Sigmoid colon (tissue), 7 donors: ENCODE measurements around the gene SLC26A3. TPM values are rescaled to one million over a fixed set of nuclear protein-coding genes. Genes with fewer than 3 reads are reported as not detected.

Source experiments
- DNase-seq: peaks from one replicate; pipeline ENCODE4 v3.0.0-alpha.2; 2019
- H3K27ac ChIP-seq, 4 donors: fragments of 200-600 bp; sonication (generic); one replicate each; pipeline ENCODE4 v1.5.1; 2016 to 2019; ENCODE audit warnings: mild to moderate bottlenecking in 1 of 4
- H3K27me3 ChIP-seq, 3 donors: fragments of 200-600 bp; sonication (generic); one replicate each; pipeline ENCODE4 v1.5.1; 2019; ENCODE audit warnings: mild to moderate bottlenecking in 1 of 3
- H3K36me3 ChIP-seq, 4 donors: fragments of 200-600 bp; sonication (generic); one replicate each; pipeline ENCODE4 v1.5.1; 2016 to 2019
- H3K4me1 ChIP-seq, 4 donors: fragments of 200-600 bp; sonication (generic); one replicate each; pipeline ENCODE4 v1.5.1; 2017 to 2019
- H3K4me3 ChIP-seq, 4 donors: fragments of 200-600 bp; sonication (generic); one replicate each; pipeline ENCODE4 v1.5.1; 2017 to 2019; ENCODE audit warnings: mild to moderate bottlenecking in 2 of 4, moderate library complexity in 1 of 4
- H3K9me3 ChIP-seq, 4 donors: fragments of 200-600 bp in 3 of 4; sonication (generic) in 3 of 4; one replicate each; pipeline versions ENCODE4 v1.5.1 to v1.6.1; 2013 to 2019
- CTCF ChIP-seq, 4 experiments: fragments of 450-650 bp in 3 of 4; fragments of 200-600 bp in 1 of 4; IDR thresholded peaks; one replicate each; pipeline ENCODE4 v1.5.1; 2016 to 2019; ENCODE audit warnings: antibody characterized with exemption in 4 of 4, mild to moderate bottlenecking in 3 of 4, moderate library complexity in 2 of 4
- EP300 ChIP-seq, 4 donors: sonication (generic); formaldehyde crosslinking; IDR thresholded peaks; one replicate each; pipeline ENCODE4 v1.6.1; 2017; ENCODE audit warnings: antibody characterized with exemption in 4 of 4
- POLR2A ChIP-seq, 2 donors: fragments of 450-650 bp; IDR thresholded peaks; one replicate each; pipeline ENCODE4 v1.6.1; 2016; ENCODE audit warnings: antibody characterized with exemption in 2 of 2, mild to moderate bottlenecking in 2 of 2, moderate library complexity in 2 of 2
- POLR2AphosphoS5 ChIP-seq, 4 donors: sonication (generic); formaldehyde crosslinking; IDR thresholded peaks; one replicate each; pipeline ENCODE4 v1.6.1; 2017; ENCODE audit warnings: antibody characterized with exemption in 4 of 4
- WGBS, 2 donors: extraction: QIAGEN DNeasy Blood & Tissue Kit; methylation state at CpG; one replicate each; pipeline ENCODE4 v1.1.7; 2013; 5-methylcytosine and 5-hydroxymethylcytosine counted together
- intact Hi-C: fragments of 100-400 bp; cut with DNase I; formaldehyde crosslinking; loops from one replicate; pipeline ENCODE4 v1.15.1; 2023
- polyA plus RNA-seq, 3 donors: library from polyadenylated mRNA; stranded (reverse); fragments of 200-250 nt; gene quantifications; one replicate each; pipeline ENCODE4 v1.2.3, GENCODE V29; 2013
- total RNA-seq, 4 donors: library from RNA; depleted of rRNA; stranded (reverse); fragments of >200 nt; gene quantifications; one replicate each; pipeline ENCODE4 v1.1.0, GENCODE V29; 2016
- donor health status: healthy with polysubstance abuse.
- donor health status: Bipolar disorder and iron deficiency.
- donor health status: healthy.

The SLC26A3 gene
- total and polyA plus RNA-seq, 7 donors: 4.8 to 1,079 (median 12.0) TPM

DNA sequence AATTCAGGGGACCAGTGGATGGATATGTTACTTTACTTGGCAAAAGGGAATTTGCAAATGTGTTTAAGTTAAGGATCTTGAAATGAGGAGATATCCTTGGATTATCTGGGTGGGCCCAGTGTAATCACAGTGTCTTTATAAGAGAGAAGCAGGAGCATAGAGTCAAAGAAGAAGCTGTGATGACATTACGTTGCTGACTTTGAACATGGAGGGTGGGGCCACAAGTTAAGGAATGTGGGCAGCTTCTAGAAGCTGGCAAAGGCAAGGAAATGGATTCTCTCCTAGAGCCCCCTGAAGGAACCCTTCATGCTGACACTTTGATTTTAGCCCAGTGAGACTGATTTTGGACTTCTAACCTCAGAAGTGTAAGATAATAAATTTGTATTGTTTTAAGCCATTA lies 21.8 kb upstream of the SLC26A3 start:
- Histone ChIP-seq H3K36me3 (no peaks in the 10 kb centered on the region), H3K9me3 (no peaks in the 10 kb centered on the region), H3K27ac (no peak overlapping the region), H3K27me3 (no peaks in the 10 kb centered on the region), H3K4me1 (no peaks in the 10 kb centered on the region), H3K4me3 (no peak overlapping the region)
- 80 to 94% methylated on average over 1 of the region's 1 CpG for WGBS, 2 donors
- DNase-seq: no peak
- no peak for TF ChIP-seq POLR2AphosphoS5 (IDR thresholded peaks at IDR 0.05)
- no peak for TF ChIP-seq EP300 (IDR thresholded peaks at IDR 0.05)
- no peak for TF ChIP-seq POLR2A (IDR thresholded peaks at IDR 0.05)
- no peak for TF ChIP-seq CTCF (IDR thresholded peaks at IDR 0.05)
- intact Hi-C loops: no loop called here

DNA sequence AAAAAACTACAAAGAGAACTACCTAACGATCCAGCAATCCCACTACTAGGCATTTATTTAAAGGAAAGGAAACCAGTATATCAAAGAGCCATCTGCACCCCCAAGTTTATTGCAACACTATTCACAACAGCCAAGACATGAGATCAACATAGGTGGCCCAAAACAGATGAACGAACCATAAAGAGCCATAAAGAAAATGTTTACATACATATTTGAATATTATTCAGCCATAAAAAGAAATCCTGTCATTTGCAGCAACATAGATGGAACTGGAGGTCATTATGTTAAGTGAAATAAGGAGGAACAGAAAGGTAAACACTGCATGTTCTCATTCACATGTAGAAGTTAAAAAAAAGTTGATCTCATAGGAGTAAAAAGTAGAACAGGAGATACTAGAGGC lies 15.6 kb upstream of the SLC26A3 start:
- WGBS, 2 donors: 23 to 47% methylated on average over 2 of the region's 2 CpGs
- H3K36me3 ChIP-seq: no peaks in the 10 kb centered on the region
- peaks cover 0 to 14% (median 4%) of the 10 kb centered on the region in 4 donors for H3K4me1 ChIP-seq
- intact Hi-C loops: no loop called here
- no peak overlapping the region for H3K4me3 ChIP-seq
- no peaks in the 10 kb centered on the region for H3K27me3 ChIP-seq
- H3K27ac ChIP-seq: no peak overlapping the region
- H3K9me3 ChIP-seq: no peaks in the 10 kb centered on the region
- no peak for DNase-seq
- TF ChIP-seq CTCF (IDR thresholded peaks at IDR 0.05): no peak
- TF ChIP-seq POLR2AphosphoS5 (IDR thresholded peaks at IDR 0.05): no peak
- TF ChIP-seq EP300 (IDR thresholded peaks at IDR 0.05): no peak
- no peak for TF ChIP-seq POLR2A (IDR thresholded peaks at IDR 0.05)

DNA sequence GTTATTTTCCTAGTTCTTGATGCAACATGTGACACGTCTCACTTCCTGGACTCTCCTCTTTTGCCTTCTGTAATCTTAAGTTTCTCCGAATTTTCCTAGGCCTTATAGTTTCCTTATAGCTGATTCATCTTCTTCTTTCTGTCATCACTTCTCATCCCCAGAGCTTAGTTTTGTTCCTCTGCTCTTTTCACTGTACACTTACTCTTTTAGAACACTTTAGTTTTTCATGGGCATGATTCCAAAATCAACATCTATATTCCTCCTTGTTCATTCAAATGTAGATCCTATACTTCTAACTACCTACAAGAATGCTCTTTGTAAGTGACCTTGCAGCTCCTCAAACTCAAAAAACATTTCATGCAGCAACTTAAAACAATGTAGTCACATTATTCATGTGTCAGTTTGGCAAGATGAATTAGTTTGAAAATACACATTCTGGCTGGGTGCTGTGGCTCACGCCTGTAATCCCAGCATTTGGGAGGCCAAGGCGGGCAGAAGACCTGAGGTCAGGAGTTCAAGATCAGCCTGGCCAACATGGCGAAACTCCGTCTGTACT lies 13.1 kb upstream of the SLC26A3 start:
- 53 to 78% methylated on average over 6 of the region's 6 CpGs for WGBS, 2 donors
- peaks cover 0 to 26% (median 20%) of the 10 kb centered on the region in 4 donors for H3K4me1 ChIP-seq
- H3K27ac ChIP-seq: peak overlapping the region; percentile 26 to 74 (median 36)
- no peak overlapping the region for H3K4me3 ChIP-seq
- no peak for DNase-seq
- no peaks in the 10 kb centered on the region for H3K36me3 ChIP-seq
- H3K27me3 ChIP-seq: no peaks in the 10 kb centered on the region
- H3K9me3 ChIP-seq: no peaks in the 10 kb centered on the region
- TF ChIP-seq POLR2A (IDR thresholded peaks at IDR 0.05) (no peak), POLR2AphosphoS5 (IDR thresholded peaks at IDR 0.05) (no peak), EP300 (IDR thresholded peaks at IDR 0.05) (no peak), CTCF (IDR thresholded peaks at IDR 0.05) (no peak)
- intact Hi-C loops: no loop called here

DNA sequence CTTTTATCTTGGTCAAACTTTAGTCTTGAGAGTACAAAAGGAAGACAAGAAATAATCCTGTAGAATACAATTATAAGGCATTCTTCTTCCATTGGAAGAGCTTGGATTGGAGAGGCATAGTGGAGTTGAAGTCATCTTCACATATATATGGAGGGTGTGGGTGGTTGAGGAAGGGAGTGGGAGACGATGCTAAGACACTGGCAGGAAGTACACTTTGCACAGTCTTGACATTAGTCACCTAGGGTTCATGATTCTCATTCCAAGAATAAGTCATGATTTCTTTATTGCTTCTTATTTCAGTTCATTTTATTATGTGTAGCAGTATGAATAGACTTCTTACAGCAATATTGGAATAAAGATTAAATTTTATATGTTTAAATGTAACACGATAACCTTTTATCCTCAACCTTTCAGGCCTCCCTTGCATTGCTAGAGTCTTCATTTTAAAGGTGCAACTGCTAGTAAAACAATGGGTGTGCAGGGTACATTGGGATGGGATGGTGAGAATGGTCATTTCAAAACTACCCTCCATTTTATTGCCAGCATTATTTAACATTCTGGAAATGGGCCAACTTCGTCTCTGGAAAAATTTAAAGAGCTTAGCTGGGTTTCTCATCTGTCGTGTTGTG lies 12.3 kb upstream of the SLC26A3 start:
- intact Hi-C loops: no loop called here
- 13 to 44% methylated on average over 4 of the region's 4 CpGs for WGBS, 2 donors
- no peak for DNase-seq
- Histone ChIP-seq H3K27me3 (no peaks in the 10 kb centered on the region), H3K36me3 (no peaks in the 10 kb centered on the region), H3K27ac (peak overlapping the region; percentile 26 to 74 (median 36)), H3K9me3 (no peaks in the 10 kb centered on the region), H3K4me1 (peaks cover 0 to 31% (median 21%) of the 10 kb centered on the region in 4 donors), H3K4me3 (no peak overlapping the region)
- TF ChIP-seq POLR2A (IDR thresholded peaks at IDR 0.05) (no peak), POLR2AphosphoS5 (IDR thresholded peaks at IDR 0.05) (peak in 1 of 4 donors; percentile 30), CTCF (IDR thresholded peaks at IDR 0.05) (no peak)
